Activated CD8-positive, alpha-beta memory T cell treated with anti-CD3 and anti-CD28 coated beads, Interleukin-2, amount 50 U/mL, for 24 hours (primary cell): Measurements from ENCODE around the gene NECTIN1.

Source experiments
- DNase-seq: peaks from one replicate; pipeline ENCODE4 v3.0.0-alpha.2; 2020; ENCODE audit errors: extremely low read depth

Gene NECTIN1, protein sequence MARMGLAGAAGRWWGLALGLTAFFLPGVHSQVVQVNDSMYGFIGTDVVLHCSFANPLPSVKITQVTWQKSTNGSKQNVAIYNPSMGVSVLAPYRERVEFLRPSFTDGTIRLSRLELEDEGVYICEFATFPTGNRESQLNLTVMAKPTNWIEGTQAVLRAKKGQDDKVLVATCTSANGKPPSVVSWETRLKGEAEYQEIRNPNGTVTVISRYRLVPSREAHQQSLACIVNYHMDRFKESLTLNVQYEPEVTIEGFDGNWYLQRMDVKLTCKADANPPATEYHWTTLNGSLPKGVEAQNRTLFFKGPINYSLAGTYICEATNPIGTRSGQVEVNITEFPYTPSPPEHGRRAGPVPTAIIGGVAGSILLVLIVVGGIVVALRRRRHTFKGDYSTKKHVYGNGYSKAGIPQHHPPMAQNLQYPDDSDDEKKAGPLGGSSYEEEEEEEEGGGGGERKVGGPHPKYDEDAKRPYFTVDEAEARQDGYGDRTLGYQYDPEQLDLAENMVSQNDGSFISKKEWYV

DNA sequence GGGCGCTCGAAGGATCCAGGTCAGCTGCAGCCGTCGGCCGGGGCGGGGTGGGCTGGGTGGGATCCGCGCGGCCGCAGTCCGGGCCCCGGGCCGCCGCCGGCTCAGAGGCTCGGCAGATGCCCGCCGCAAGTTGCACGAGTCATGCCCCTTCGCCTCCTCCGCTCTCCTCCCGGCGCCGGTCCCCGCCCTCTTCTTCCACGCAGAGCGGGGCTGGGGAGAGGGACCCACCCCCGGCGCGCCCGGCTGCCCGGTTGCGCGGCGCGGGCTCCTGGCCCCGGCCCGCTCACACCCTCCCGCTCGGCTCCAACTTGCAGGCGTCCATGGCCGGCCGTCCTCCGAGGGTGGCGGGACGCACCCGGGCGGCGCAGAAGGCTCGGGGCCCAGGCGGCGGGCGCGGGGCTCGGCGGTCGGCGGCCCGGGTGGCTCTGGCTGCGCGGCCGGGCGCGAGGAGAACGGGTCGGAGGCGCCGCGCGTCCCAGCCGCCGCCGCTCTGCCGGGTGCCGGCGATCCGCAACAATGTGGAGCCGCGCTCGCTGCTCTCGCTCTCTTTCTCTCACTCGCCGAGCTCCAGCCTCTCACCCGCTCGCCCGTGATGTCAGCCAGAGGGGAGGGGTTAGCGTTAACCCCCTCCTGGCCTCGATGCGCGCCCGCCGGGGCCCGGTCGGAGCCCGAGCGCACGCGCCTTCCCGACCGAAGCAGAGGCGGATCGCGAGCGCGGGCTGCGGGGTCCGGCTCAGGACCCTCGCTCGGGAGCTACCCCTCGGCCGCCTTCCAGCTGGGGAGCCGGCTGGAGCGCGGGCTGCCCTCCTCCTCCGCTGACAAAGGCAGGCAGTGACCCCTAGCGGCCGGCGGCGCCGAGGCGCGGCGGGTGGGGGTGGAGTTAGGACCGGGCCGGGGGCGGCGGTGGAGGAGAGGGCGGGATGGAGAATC is at the start of gene NECTIN1:
Gene NECTIN1, minus strand, starts transcription at position 550 of the 930 bp plus-strand sequence. CDS start 647 bp downstream, outside the sequence.
- DNase-seq: peak; percentile 58

DNA sequence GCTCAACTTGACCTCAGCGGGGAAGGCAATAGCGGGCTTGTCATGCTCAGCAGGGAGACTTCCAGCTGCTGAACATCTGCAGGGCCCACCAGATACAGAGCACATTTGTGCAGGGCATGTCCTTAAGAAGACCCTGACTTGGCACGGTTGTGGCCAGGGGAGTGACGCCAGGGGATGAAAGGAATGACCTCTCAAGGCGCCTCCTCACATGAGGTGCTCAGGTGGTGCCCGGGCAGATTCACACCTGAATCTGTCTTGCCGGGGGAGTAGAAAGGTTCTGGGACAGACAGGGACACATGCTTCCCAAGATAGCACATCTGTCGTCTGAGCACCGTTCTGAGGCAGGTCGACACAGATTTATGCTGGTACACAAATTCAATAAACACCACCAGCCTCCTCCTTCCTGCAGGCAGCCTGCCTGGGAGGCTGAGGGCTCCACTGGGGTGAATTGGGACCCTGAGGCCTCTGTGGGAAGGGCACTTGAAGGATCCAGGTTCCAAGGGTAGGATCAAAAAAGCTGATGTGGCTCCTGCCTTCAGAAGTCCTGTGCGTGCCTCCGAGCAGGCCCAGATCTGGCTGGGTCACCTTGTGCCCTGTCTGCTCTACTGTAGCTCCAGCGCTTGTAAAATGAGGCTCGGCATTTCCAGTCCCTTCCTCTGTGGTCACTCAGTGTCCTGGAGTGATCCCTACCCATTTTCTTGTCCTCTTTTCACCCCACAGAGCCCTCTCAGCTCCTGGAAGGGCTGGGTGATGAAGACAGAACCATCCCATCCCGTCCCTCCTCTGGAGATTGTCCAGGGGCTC is 49.6 kb upstream of the NECTIN1 start:
- DNase-seq: no peak

DNA sequence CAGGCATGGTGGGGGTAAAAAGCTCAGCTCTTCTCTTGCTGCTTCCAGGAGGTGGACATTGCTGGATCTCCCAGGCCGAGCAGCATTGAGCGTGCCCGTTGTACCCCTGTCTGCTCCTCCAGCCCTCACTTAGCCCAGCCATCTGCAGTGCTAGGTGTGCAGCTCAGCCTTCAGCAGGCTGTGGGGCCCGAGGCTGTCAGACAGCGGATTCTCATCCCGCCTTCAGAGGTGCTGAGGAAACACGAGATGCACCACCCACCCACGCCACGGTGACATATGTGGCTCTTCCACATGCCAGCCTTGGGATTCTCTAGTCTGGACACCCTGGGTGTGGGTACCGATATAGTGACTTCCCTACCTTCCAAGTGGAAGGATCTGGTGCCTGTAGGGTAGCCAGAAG is 48.9 kb upstream of the NECTIN1 start:
- DNase-seq: no peak

DNA sequence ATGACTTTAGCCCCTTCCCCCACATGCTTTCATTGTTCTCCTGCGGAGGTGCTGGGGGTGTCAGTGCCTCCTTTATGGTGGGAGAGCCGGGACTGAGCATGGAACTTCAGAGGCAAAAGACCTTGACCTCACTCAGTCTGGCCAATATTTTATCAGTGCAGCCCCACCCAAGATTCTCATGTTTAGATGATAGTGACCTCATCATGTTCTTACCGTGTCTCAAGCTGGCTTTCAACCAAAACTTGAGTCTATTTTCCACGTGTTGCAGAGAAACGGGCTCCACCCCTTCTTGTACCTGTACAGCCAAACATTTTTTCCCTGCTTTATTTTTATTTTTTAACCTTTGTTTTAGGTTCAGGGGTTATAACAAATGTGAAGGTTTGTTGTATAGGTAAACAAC is 47.7 kb upstream of the NECTIN1 start:
- no peak for DNase-seq

DNA sequence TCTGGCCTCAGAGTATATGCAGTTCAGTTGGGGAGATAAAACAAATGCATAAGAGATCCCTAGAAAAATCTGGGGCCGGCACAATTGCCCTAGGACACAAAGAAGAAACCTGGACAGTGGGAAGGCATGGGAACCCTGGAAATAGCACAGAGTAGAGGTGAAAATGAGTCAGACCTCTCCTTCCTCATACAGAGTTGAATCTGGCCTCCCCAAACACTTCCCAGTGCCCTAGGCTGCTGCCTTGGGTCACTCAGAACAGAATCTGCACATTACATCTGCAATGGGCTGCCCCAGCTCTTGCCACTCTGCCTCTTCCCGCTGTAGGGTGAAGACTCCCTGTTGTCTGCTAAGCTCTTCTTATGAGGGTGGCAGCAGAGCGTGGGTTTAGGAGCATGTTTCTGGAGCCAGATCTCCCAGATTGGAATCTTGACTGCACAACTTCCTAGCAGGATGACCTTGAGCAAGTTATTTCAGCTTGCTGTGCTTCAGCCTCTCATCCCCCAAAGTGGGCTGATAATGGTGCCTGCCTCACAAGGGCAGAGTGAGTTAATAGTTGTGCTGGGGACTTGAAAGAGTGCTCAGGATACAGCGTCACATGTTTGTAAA is 47.1 kb upstream of the NECTIN1 start:
- no peak for DNase-seq

DNA sequence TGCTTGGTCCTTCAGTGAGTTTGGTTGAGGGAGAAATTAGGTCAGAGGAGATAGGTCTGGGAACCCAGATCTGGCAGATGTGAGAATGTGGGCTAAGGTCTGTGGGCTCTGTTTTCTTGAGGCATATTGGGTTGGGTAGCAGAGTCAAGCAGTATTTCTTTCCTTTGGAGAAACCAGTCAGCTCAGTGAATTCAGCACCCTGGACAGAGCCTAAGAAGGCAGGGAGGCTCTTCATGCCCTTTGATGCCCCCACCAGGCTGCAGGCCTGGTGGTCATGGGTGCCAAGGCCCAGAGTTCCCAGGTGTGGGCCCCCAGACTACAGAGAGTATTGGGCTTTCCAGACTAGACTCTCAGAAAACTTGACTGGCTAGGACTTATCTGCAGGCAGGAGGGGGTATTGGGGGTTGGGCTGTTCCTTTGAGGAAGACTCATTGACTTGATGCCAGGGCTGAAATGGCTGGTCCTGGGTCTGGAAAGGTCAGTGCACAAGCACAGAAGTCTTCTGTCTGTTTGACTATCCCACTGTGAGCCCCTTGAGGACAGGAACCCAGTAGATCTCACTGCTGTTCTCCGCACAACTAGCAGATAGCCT is 45.3 kb upstream of the NECTIN1 start:
- DNase-seq: no peak

DNA sequence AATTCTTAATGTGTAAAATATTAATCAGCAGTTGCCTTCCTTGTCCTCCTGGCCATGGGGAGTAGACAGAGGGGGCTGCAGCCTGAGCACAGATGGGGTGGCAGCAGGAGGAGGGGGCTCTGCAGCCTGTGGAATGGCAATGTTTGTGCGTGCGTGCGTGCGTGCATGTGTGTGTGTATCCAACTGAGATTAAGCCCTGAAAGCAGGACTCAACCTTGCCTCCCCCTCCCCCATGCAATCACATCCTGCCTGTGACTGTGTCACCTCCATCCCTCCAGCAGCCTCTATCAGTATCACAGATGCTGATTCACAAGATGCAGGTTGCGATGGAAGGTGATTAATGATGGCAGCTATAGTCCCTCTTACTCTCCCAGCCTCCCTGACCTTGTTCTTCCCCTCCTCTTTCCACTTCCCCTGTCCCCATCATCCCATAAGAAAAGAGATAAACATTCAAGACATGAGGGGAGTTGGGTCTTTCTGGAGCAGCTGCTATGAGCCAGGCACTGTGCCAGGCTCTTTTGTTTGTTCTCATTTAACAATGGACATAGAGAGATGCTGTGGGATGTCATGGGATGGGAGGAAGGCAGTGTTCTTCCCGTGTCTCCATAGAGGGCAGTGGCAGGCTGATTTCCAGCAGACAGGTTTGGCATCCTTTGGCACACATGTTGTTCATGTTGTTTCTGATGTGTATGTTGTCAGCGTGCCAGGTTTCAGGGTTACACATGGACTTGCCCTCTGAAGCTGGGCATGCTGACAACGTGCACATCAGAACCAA is 43.8 kb upstream of the NECTIN1 start:
- no peak for DNase-seq

DNA sequence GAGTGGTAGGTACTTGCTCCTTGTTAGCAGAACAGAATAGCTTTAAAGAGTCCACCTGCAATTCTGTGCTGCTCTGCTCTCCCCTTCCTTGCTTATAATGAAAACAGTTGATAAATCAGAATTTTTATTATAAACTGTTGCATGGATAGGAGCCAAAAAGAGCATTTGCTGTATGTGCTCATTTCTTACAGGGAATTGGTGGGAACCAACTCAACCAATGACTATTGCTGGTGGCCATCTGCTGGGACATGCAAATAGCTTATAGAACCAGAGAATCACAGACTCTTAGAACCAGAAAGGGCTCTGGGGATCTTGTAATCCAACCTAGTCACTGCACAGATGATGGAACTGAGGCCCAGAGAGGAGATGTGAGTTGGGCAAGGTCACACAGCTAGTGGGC is 43.1 kb upstream of the NECTIN1 start:
- DNase-seq: no peak

DNA sequence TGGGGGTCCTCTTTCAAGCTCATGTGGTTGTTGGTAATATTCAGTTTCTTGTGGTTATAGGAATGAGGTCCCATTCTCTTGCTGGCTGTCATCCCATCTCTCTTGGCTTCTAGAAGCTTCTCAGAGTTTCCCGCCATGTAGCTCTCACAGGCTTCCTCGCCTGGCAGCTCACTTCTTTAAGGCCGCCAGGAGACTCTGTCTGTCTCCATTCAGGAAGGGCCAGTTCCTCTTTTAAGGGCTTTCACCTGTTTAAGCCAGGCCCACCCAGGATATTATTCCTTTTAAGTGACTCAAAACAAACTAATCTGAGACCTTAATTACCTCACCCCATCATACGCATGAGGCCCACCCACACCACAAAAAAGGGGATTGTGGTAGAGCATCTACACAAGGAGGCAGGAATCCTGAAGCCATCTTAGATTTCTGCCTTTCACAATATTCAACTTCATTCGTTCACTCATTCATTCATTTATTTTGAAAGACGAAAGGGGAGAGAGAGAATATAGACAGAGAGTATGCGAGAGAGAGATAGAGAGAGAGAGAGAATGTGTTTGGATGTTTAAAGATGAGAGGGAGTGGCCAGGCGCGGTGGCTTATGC is 42.3 kb upstream of the NECTIN1 start:
- DNase-seq: no peak

DNA sequence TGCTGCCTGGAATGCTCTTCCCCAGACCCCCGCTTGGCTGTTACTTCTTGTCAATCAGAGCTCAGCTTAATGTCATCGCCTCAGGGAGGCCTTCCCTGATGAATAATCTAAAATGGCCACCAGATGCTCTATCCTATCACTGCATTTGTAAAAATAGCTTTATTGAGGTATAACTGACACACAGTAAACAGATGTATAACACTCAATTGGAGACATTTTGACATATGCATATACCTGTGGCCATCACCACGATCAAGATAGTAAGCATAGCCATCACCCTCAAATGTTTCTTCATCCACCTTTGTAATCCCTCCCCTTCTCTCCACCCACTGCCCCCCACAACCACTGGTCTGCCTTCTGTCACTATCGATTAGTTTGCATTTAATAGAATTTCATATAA is 36.6 kb upstream of the NECTIN1 start:
- no peak for DNase-seq

DNA sequence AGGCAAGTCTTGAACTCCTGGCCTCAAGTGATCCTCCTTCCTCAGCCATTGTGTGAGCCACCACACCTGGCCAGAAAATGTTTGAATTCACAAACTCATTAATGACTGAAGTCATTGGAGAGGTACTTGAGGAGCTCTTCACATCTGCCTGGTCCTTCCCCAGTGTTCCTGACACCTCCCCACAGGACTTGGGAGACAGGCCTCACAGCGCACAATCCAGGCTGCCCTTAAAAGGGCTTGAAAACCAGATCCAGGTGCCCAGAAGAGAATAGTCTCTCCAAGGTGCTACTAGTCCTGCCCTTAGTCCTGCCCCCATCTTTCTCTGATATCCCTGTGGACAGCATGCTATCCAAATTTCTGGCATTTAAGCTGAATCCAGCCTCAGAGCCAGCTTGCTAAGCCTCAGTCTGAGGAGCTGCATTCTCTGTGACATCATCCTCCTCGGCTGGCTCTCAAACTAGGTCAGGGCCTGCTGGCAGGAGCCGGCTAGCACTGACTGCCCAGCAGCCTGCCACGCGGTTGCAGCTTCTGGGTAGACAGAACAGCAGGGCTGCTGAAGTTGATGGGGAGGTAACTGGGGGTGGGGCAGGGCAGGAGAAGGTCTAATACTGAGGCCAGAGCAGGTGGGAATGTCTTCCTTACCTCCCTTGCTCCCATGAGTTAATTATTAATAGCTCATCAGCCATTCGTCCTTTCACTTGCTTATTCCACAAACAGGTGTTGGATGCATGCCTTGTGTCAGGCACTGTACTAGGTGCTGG is 35.3 kb upstream of the NECTIN1 start:
- DNase-seq: no peak

DNA sequence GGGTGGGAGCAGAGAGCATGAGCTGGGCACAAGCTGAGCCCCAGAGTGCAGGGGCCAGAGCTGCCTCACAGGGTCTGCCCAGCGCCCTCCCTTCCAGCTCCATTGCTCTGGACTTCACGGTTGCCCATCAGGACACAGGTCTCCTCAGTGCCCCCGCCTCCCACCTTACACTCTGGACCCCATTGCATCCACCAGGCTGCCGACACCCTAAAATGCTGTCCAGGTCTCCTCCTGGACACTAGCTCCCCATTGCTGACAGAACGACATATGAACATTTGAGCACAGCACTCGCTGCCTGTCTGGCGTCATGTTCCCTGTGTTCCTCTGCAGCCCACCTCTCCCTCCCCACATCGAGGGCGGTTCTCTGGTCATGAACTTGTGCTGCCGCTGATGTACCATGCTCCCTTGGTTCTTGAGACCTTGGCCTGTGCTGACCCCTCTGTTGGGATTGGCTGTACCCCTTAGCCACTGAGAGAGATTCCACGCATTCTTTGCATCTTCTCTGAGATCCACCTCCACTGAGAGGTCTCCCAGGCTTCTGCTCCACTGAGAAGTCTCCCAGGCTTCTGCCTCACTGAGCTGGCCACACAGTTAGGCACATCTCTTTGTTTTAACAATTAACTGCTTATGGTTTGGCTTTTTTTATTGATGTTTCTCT is 34.2 kb upstream of the NECTIN1 start:
- no peak for DNase-seq

DNA sequence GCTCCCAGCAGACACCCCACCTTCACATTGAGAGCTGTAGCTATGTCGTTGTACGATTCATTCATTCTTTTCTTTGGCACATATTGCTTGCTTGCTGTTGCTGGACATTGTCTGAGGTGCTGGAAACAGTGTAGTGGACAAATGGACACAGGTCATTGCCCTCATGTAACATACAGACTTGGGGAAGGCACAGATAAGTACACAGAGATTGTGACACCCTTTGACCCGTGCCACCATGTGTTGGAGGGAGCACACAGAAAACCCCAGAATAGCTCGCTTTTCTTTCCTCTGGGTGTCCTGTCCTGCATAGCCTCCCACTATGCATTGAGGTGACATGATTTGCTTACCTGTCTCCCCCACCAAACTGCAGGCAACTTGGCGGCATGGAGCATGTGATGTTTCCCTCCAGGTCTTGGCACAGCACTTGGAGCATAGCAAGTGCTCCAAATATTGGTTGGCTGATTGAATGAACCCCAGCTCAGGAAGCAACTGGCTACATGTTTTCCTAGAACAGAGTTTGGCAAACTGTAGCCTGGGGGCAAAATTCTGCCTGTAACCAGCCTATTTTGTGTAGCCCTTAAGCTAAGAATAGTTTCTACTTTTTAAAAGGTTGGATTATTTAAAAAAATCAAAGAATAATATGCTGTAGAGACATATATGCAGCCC is 30.9 kb upstream of the NECTIN1 start:
- DNase-seq: no peak

DNA sequence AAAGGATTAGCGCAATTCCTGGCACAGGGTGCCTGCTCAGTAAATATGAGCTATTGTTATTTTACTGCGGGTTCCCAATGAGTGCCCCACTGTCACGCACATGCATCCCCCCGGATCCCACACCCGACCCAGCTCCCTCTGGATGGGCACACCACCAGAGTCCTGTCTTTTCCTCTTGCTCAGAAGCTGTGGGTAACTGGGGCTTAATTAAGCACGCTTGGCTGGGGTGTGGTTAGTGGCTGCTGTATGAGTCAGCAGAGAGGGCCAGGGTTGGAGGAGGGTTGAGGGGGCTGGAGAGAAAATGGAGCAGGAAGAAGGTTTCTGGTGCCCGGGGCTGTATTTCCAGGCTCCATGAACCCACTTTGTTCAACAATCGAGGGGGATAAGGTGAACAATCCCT is 30.3 kb upstream of the NECTIN1 start:
- no peak for DNase-seq

DNA sequence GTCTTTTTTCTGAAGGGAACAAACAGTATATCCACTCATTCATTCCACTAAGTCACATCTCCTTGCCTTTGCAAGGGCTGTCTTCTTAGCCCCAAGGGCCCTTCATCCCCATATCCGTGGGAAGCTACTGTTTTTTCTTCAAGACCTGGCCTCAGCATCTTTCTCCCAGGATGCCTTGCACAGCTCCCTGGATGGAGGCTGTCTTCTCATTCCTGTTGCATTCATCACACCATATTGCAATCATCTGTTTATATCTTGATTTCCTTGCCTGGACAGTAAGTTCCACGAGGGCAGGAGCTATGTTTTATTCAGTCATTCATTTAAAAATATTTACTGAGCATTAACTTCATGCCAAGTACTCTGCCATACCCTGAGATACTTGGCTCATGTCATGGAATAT is 29.3 kb upstream of the NECTIN1 start:
- no peak for DNase-seq

DNA sequence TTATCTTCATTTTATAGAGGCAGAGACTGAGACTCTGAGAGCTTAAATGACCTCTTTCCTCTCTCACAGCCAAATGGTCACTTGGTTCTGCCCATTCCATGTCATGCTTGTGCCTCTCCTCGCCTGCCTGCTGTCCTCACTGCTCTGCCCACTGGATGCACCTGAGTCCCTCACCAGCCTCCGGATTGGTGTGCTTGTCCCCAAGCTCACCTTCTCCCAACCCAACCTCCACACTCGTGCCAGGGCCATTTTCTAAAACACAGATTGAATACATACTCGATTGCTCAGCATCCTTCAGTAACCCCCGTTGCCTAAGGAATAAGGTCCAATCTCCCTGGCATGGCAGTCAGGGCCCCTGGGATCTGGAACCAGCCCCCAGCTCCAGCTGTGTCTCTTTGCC is 28.4 kb upstream of the NECTIN1 start:
- no peak for DNase-seq

DNA sequence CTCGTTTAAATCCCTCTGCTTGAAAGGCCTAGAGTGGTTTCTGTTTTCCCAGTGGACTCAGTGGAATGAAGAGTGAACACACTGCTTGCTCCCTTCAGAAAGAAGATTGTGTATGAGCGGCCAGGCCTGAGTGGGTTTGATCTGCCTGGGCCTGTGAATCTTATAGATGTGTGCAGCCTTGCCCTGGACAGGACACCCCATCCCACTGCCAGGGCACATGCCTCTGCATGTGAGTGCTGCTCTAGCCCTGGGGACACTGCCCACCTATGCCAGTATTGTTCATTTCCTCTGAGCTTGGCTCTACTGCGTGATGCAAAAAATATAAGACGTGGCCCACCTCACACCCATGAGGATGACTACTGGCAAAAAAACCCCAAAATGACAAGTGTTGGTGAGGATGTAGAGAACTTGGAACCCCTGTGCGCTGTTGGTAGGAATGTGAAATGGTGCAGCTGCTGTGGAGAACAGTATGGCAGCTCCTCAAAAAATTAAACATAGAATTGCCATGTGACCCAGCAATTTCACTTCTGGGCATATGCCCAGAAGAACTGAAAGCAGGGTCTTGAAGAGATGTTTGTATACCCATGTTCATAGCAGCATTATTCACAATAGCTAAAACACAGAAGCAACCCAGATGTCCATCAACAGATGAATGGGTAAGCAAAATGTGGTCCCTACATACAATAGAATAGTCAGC is 27.3 kb upstream of the NECTIN1 start:
- DNase-seq: no peak
